Left renal pelvis (tissue), 4 donors: ENCODE data around the gene PTPN7. TPM values are rescaled to one million over a fixed set of nuclear protein-coding genes. Genes with fewer than 3 reads are reported as not detected.
"Not testable (repeated sequence)": the region's sequence is repeated elsewhere in the genome, so short reads cannot be mapped to it uniquely, and the experiment has no call there.

Source experiments
- DNase-seq, 4 donors: peaks; one replicate each; pipeline ENCODE4 v3.0.0-alpha.2; 2013; ENCODE audit warnings: low read depth in 4 of 4, low spot score in 3 of 4
- polyA plus RNA-seq, 4 donors: library from polyadenylated mRNA; unstranded; fragments of 120-200 nt; gene quantifications; one replicate each; pipeline ENCODE4 v1.2.1, GENCODE V29; 2013; ENCODE audit not compliant: insufficient read length in 4 of 4

The PTPN7 gene
- polyA plus RNA-seq, 4 donors = 0.69 to 1.8 (median 0.83) TPM

- DNase-seq = no peak
These were observed 7.5 kb upstream of the PTPN7 start for GRCh38 chr1:202167708-202168415.

- not testable (repeated sequence) for DNase-seq
These were observed 6.7 kb upstream of the PTPN7 start for GRCh38 chr1:202167054-202167453.

GRCh38 chr1:202165942-202166843 is 5.8 kb upstream of the PTPN7 start:
- DNase-seq = no peak

- DNase-seq = no peak
These were observed 5.0 kb upstream of the PTPN7 start for GRCh38 chr1:202165267-202165941.

GRCh38 chr1:202164271-202165037 is 4.1 kb upstream of the PTPN7 start:
- no peak for DNase-seq

GRCh38 chr1:202163281-202164270 is 3.2 kb upstream of the PTPN7 start:
- DNase-seq = no peak

GRCh38 chr1:202162418-202163280 is 2.2 kb upstream of the PTPN7 start:
- no peak for DNase-seq

- DNase-seq = no peak
These were observed 1.6 kb upstream of the PTPN7 start for GRCh38 chr1:202162047-202162417.

- DNase-seq = no peak
These were observed 997 bp upstream of the PTPN7 start for GRCh38 chr1:202161151-202162046.

GRCh38 chr1:202159534-202160371 is 649 bp downstream of the PTPN7 start:
- DNase-seq = no peak

GRCh38 chr1:202158810-202159533 is 1.4 kb downstream of the PTPN7 start:
- no peak for DNase-seq

- no peak for DNase-seq
These were observed 2.5 kb downstream of the PTPN7 start for GRCh38 chr1:202157945-202158344.

GRCh38 chr1:202156590-202156989 is 3.8 kb downstream of the PTPN7 start:
- DNase-seq = no peak

- DNase-seq = no peak
These were observed 4.9 kb downstream of the PTPN7 start for GRCh38 chr1:202155478-202156021.

GRCh38 chr1:202154766-202155477 is 5.5 kb downstream of the PTPN7 start:
- peak in 1 of 4 donors; percentile 72 for DNase-seq
